OCI-M2 (cell line): ENCODE results near the gene MDN1.
"Not testable (repeated sequence)": the region's sequence is repeated elsewhere in the genome, so short reads cannot be mapped to it uniquely, and the experiment has no call there.

ENCODE experiments used
- DNase-seq: peaks from one replicate; lab custom pipeline; 2025; ENCODE audit not compliant: unreplicated experiment; lab: John Stamatoyannopoulos, UW

The MDN1 gene

GRCh38 chr6:89817481-89817880 is 2.1 kb downstream of the MDN1 start:
- no peak for DNase-seq

DNA sequence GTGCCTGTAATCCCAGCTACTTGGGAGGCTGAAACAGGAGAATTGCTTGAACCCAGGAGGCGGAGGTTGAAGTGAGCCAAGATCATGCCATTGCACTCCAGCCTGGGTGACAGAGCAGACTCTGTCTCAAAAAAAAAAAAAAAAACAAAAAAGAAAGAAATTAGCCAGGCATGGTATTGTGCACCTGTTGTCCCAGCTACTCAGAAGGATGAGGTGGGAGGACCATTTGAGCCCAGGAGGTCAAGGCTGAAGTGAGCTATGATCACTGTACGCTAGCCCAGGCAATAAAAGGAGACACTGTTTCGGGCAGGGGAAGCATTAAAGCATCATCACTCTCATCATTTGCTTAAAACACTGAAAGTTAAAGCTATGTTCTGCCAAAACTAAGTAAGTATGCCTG is 6.2 kb downstream of the MDN1 start:
- DNase-seq = not testable (repeated sequence)

DNA sequence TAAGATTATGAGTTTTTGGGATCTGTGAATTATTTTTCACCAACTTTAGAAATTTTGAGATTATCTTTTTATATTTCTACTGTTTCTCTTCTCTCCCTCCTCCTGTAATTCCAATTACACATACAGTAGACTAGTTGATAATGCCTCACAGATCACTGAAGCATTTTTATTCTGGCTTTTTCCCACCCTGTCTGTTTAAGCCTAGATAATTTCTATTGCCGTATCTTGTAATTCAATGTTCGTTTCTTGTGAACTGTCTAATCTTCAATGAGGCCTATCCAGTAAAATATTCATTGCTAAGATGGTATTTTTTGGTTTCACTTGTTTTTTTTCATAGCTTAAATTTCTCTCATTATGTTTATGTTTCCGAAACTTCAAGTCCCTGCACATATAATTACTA is 12.0 kb downstream of the MDN1 start:
- DNase-seq = no peak

GRCh38 chr6:89805814-89806371 is 13.7 kb downstream of the MDN1 start:
- no peak for DNase-seq

- no peak for DNase-seq
Measured at GRCh38 chr6:89803271-89803670, 16.3 kb downstream of the MDN1 start.

- no peak for DNase-seq
Measured at GRCh38 chr6:89799756-89800155, 19.8 kb downstream of the MDN1 start.

- no peak for DNase-seq
Measured at GRCh38 chr6:89799096-89799495, 20.5 kb downstream of the MDN1 start.

GRCh38 chr6:89797317-89797716 is 22.3 kb downstream of the MDN1 start:
- no peak for DNase-seq

DNA sequence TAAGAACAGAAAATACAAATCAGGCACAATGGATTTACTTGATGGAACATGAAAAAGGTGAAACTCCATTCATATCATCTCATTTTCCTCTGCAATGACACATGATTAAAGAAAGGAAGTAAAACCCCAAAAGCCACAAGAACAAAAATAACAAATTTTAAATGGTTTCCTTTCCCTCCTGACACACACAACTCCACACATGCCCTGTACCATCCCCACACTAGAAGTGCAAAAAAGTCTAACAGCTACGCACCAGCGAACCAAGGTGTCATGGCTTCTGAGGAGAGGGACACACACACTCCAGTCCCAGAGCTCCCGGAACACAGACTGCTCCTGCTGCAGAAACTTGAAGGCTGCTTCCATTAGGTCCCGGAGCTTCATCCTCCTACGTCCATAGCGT is 25.3 kb downstream of the MDN1 start:
- DNase-seq = no peak

GRCh38 chr6:89793586-89793985 is 26.0 kb downstream of the MDN1 start:
- no peak for DNase-seq

DNA sequence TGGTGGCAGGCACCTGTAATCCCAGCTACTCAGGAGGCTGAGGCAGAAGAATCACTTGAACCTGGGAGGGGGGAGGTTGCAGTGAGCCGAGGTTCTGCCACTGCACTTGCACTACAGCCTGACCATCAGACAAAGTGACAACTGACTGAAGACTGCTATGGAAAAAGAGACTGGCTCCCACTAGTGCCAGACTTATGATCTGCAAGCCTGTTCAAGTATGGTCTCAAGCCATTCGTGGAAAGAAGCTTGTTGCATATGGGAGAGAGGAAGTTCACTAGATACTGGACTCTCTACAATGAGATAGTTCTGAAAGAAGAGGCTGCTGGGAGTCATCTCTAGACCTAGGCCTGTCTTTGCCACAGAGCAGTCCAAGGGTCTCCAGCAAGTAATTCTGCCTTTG is 26.7 kb downstream of the MDN1 start:
- peak; percentile 34 for DNase-seq

GRCh38 chr6:89790403-89790802 is 29.2 kb downstream of the MDN1 start:
- no peak for DNase-seq

DNA sequence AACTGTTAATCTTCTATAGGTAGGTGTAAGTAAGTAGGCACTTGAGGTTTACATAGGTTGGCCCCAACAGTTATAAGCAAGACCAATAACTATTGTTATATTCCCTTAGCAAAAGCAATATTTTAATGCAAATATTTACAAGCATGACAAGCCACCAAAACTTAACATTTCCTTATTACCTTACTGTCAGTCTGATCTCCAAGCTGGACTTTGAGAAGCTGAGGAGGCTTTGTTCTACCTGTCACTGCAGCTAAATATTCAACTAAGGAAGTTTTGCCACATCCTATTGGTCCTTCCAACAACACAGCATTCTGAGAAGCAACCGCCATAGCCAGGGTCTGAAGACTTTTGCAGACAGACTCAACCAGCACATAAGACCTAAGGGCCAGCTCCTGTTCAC is 29.6 kb downstream of the MDN1 start:
- DNase-seq = no peak

DNA sequence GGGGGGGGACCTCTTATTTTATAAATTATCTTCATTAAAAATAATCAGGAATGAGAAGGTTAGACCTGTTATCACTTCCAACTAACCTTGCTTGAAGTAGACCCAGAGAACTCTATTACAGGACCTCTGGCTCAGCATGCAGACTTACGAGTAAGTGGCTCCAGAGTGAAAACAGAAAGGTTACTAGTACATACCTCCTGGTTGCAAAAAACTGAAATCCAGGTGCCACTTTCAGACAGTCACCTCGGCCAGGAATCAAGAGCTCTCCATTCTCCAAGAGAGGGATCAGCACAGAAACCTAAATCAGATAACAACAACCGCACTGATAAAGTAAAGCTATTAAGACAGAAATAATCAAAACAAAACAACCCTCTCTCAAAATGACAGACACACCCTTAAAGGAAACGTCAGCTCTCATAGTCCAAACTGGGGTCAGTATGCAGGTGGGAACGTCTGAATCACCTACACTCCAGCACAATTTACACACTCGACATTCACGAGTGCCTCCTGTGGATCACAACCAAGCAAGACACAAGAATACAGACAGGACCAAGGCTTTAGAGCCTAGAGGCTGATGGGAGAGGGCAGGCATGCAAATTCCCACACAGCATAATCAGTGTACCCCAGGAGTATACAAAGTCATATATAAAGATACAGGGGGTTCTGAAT is 31.8 kb downstream of the MDN1 start:
- DNase-seq = no peak

DNA sequence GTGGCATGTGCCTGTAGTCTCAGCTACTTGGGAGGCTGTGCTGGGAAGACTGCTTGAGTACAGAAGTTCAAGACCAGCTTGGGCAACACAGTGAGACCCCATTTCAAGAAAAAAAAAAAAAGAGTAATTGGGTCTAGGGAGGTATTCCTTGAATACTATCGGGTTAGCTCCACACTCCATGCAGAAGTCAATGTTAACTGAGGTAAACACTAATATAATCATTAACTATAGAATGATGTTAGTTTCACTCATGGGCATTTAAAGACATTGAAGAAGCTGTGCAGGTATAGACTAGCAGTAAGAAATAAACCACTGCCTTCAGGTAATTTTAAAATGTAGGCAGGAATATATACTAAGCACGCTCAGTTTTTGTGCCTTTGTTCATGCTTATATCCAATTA is 32.6 kb downstream of the MDN1 start:
- no peak for DNase-seq

DNA sequence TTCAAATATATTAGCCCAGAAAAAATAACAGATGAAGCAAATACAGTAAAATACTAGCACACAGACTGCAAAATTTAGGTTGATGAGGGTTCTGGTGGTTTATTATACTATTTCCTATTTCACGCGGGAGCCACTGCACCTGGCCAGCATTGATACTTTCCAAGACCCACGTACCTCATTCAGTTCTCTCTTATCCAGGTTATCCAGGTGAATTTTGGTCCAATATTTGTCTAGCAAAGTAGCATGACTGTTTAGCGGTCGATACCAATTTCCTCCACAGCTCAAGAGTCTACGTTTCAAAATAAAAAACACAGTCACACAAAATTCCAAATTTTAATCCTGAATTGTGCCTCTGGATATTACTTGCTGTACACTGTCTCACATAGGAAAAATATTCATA is 34.8 kb downstream of the MDN1 start:
- DNase-seq = no peak

- DNase-seq = not testable (repeated sequence)
Measured at GRCh38 chr6:89783293-89783692, 36.3 kb downstream of the MDN1 start.

DNA sequence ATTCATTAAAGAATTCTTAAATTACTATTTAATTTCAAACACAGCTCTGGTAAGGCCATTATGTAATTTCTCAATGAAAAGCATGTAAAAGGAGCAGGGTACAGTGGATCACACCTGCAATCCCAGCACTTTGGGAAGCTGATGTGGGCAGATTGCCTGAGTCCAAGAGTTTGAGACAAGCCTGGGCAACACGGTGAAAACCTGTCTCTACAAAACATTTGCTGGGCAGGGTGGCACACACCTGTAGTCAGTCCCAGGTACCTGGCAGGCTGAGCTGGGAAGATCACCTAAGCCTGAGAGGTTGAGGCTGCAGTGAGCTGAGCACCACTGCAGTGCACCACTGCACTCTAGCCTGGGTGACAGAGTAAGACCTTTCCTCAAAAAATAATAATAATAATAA is 37.4 kb downstream of the MDN1 start:
- no peak for DNase-seq

DNA sequence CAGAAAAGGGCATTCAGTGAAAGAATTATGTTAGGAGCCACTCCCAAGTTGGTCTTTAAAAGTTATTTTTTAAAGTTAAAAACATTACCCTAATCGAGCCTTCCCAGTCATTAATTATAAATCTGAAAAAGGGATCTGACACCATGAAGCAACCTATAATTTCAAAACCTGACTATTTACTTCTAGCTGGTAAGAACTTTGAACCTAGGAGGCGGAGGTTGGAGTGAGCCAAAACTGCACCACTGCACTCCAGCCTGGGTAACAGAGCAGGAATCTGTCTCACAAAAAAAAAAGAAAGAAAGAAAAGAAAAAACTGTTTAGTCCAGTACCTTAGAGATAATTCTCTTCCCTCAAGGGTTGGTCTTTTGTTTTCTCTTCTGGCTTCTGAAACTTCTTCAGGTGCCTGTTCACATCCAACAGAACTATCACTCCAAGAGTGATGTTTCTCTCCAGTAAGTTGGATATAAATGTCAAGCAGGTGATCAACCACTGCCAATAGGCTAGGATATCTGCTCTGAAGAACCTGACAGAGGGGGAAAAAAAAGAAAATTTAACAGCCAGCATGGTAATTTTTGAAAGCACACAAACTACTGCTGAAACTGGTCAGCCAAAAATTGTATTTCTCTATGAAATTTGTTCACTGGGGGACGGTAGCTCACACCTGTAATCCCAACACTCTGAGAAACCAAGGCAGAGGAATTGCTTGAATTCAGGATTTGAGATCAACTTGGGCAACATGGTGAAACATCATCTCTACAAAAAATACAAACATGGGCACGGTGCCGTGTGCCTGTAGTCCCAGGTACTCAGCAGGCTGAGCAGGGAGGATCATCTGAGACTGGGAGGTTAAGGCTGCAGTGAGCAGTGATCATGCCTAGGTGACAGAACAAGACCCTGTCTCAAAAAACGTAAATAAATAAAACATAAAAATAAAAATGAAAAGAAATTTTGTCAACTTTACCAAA is 38.2 kb downstream of the MDN1 start:
- no peak for DNase-seq

- no peak for DNase-seq
Measured at GRCh38 chr6:89777455-89777854, 42.1 kb downstream of the MDN1 start.

DNA sequence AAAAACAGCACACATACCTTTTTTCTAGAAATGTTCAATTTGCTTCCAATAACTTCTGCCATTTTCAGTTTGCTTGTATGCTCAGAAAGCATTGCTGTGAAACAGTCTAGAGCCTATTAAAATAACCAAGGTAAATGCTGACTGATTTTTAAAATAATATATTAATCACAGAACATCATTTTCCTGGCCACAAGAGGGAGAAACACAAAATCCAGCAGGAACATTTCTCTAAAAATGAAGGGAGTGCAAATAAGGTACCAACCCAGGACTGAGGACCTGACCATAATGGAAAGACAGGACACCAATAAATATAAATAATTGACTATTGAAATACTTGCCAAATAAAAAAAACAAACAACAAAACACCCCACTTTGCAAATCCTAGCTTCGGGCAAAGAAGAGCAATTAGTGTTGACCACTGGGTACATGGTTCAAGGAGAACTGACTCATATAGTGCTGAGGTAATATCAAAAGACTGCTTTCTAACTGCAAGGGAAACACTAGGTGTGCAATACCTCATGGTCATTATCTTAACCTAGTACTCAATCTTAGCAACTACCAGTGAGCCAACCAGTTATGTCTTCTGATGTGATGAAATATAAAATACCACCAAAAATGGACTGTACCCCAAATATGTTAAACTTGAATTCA is 42.9 kb downstream of the MDN1 start:
- no peak for DNase-seq

DNA sequence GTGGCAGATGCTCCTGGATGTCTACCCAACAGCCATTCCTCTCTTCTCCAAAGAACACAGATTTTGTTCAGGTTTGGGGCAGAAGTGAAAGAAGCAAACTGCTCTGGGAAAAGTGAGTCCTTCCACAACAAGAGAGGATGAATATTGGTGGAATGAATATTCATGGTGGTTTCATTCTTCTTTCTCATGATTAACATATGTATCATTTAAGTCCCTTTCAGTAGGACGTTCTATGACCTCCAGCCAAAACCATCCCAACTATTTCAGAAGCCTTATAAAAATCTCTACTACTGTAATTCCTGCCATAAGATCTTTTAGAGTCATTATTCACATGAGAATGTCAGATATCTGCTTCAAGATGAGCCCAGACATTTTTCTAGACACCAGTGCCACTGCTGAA is 44.4 kb downstream of the MDN1 start:
- DNase-seq = no peak
